Calu3 (cell line): ENCODE results near the gene MAP2K4. TPM values are rescaled to one million over a fixed set of nuclear protein-coding genes. Genes with fewer than 3 reads are reported as not detected.
A peak's percentile ranks its signal among the peaks of the same experiment; 100 is the strongest.

Experiments used
- BruUV-seq: library from RNA; stranded (reverse); fragments of 400-500 nt; replicated peaks from 2 replicates; lab custom pipeline; 2021; lab: Mats Ljungman, UMichigan
- CTCF ChIA-PET: fragments of 300-600 bp; sonication (Branson Sonifier 250); formaldehyde crosslinking; loops from one replicate; lab custom pipeline; 2022; ENCODE audit warnings: antibody characterized with exemption; lab: Charles Lee
- DNase-seq: peaks from one replicate; pipeline ENCODE4 v3.0.0; 2022
- H3K27ac Mint-ChIP-seq: one replicate; pipeline ENCODE4 v1.8.0; 2022; ENCODE audit warnings: mixed read lengths; ENCODE audit not compliant: unreplicated experiment
- H3K27me3 Mint-ChIP-seq: one replicate; pipeline ENCODE4 v1.8.0; 2022; ENCODE audit warnings: mixed read lengths; ENCODE audit not compliant: unreplicated experiment
- H3K36me3 Mint-ChIP-seq: one replicate; pipeline ENCODE4 v1.8.0; 2022; ENCODE audit warnings: mild to moderate bottlenecking, moderate library complexity, mixed read lengths; ENCODE audit not compliant: insufficient read depth, unreplicated experiment
- H3K4me1 Mint-ChIP-seq: one replicate; pipeline ENCODE4 v1.8.0; 2022; ENCODE audit warnings: mild to moderate bottlenecking, low read depth, mixed read lengths; ENCODE audit not compliant: unreplicated experiment
- H3K4me3 Mint-ChIP-seq: one replicate; pipeline ENCODE4 v1.8.0; 2022; ENCODE audit warnings: mild to moderate bottlenecking, low read depth, moderate library complexity, mixed read lengths; ENCODE audit not compliant: unreplicated experiment
- H3K9me3 Mint-ChIP-seq: one replicate; pipeline ENCODE4 v1.8.0; 2022; ENCODE audit warnings: low read depth, mixed read lengths; ENCODE audit not compliant: unreplicated experiment
- intact Hi-C: fragments of 100-400 bp; cut with micrococcal nuclease; formaldehyde crosslinking; loops from one replicate; pipeline ENCODE4 v1.10.0; 2022; ENCODE audit not compliant: unreplicated experiment
- microRNA-seq: library from miRNA; unstranded; fragments of <30 nt; microRNA quantifications from one replicate; pipeline ENCODE4 v1.2.0, GENCODE V29; 2022
- total RNA-seq: library from RNA; stranded (reverse); gene quantifications from 2 replicates; pipeline ENCODE4 v1.2.3, GENCODE V29; 2022
- TF ChIP-seq, protein P1 (sequence below): fragments of 200-600 bp; IDR thresholded peaks from one replicate; pipeline ENCODE4 v1.8.0; 2022; ENCODE audit warnings: antibody characterized with exemption; ENCODE audit not compliant: unreplicated experiment

Gene MAP2K4
- total RNA-seq, 1 experiment from 2014 or later, result 16.1 TPM

DNA sequence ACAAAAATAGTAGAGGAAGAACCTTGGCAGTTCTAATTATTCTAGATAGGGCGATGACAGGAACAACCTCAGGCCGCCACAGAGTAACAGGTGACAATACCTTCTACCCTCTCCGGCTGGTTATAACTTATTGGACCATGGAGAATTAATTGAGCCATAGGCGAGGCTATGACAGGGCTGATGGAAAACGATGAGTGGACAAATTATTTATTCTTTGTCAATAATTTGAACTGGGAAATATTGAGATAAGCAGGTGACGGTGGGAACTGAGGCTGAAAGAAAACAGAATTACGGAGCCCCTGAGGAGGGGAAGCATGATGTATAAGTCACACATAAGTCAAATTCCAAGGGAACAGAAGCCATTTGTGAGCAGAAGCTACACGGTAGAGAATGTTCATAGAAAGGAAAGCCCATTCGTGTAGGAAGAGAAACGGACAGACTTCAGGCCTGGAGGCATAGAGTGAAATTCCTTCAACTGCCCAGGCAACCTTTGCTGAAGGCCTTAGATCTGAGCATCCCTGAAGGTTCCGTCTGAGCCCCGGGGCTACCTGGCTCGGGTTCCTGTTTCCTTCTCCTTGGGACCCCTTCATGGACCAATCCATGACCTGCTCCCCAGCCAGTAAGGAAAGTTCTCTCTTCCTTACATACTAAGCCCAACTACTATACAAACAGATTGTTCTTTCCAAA is 158.1 kb downstream of the MAP2K4 start:
- no peak for DNase-seq
- CTCF ChIA-PET, result no interaction called here
- no TSS peak for BruUV-seq
- no peaks in the 10 kb centered on the region for H3K4me1 Mint-ChIP-seq
- H3K9me3 Mint-ChIP-seq, result no peaks in the 10 kb centered on the region
- intact Hi-C loops, result loop anchor here (10.0 kb wide), 1 partner anchor 56 kb away; no protein-coding TSS in a partner anchor
- no peaks in the 10 kb centered on the region for H3K27me3 Mint-ChIP-seq
- TF ChIP-seq, protein P1, sequence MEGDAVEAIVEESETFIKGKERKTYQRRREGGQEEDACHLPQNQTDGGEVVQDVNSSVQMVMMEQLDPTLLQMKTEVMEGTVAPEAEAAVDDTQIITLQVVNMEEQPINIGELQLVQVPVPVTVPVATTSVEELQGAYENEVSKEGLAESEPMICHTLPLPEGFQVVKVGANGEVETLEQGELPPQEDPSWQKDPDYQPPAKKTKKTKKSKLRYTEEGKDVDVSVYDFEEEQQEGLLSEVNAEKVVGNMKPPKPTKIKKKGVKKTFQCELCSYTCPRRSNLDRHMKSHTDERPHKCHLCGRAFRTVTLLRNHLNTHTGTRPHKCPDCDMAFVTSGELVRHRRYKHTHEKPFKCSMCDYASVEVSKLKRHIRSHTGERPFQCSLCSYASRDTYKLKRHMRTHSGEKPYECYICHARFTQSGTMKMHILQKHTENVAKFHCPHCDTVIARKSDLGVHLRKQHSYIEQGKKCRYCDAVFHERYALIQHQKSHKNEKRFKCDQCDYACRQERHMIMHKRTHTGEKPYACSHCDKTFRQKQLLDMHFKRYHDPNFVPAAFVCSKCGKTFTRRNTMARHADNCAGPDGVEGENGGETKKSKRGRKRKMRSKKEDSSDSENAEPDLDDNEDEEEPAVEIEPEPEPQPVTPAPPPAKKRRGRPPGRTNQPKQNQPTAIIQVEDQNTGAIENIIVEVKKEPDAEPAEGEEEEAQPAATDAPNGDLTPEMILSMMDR, result no peak
- peaks cover 5% of the 10 kb centered on the region for H3K36me3 Mint-ChIP-seq
- no peak overlapping the region for H3K27ac Mint-ChIP-seq
- no peak overlapping the region for H3K4me3 Mint-ChIP-seq

DNA sequence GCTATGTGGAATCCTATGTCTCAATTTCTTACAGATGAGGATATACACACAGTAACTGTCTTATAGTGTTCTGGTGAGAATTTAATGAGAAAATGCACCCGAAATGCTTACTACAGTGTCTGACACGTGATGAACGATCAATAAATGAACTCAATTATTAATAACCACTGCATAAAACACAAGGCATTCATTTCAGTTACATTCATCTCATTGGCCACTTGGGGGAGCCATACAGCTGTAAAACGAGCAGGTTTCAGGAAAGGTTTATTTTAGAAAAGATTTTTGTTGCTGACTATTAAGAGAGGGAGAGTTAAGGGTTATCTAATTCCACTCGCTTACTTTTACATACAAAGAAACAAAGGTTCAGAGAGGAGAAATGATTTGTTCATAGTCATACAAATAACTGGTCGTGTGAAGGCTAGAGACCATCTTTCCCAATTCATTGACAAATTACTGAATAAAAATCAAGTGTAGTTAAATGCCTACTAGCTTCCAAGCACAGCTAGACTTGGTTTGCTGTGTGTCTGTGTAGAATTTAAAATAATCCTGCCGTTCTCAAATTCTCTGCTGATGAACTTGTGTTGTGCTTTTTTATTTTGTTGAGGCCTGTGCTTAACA is 160.1 kb downstream of the MAP2K4 start:
- Mint-ChIP-seq H3K4me1 (no peaks in the 10 kb centered on the region), H3K36me3 (peaks cover 5% of the 10 kb centered on the region), H3K27ac (no peak overlapping the region), H3K9me3 (no peaks in the 10 kb centered on the region), H3K27me3 (no peaks in the 10 kb centered on the region), H3K4me3 (no peak overlapping the region)
- CTCF ChIA-PET, result no interaction called here
- intact Hi-C loops, result loop anchor here (1.0 to 5.0 kb wide), 5 partner anchors 76 to 851 kb away; no protein-coding TSS in a partner anchor
- peak; percentile 50 for DNase-seq
- TF ChIP-seq, protein P1, result peak; percentile 68
- no TSS peak for BruUV-seq

DNA sequence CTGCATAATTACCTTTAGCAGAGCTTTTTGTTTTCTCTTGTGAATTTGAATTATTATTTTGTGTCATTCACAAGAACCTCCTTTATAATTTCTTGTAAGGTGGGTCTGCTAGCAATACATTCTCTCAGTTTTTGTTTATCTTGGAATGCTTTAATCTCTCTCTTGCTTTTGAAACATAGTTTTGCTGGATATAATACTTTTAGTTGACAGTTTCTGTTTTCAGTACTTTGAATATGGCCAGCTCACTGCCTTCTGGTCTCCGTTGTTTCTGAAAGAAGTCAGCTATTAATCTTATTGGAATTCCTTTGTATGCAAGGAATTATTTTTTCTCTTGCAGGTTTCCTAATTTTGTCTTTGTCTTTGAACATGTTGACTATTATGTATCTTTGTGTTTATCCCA is 167.0 kb downstream of the MAP2K4 start:
- Mint-ChIP-seq H3K27me3 (no peaks in the 10 kb centered on the region), H3K27ac (no peak overlapping the region), H3K4me3 (no peak overlapping the region), H3K9me3 (peaks cover 15% of the 10 kb centered on the region), H3K36me3 (no peaks in the 10 kb centered on the region), H3K4me1 (no peaks in the 10 kb centered on the region)
- intact Hi-C loops, result no loop called here
- no peak for DNase-seq
- BruUV-seq, result no TSS peak
- TF ChIP-seq, protein P1, result no peak
- CTCF ChIA-PET, result no interaction called here

DNA sequence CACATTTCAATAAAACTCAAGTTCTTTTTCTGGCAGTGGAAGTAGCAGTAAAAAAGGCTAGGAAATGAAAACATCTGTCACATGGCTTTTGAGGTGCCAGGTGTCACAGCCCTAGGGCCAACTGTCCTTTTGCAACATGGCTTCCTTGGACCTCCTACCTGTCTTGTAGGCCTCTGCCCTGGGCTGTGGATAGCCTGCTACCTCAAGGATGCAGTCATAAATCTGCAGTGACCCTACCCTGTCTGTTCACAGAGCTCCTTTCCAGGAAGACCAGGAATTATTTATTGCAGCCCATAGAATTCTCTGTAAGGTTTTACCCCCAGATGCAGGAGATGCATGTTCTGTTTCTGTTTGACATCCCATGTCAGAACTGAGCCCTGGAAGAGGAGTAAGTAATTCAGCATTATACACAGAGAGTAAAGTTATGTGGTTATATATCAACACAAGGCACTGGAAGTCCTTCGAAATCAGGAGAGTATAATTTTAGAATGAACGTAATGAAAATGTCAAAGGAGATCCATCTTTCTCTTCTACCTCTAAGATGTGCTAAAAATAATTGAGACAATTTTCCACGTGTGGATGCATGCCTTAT is 172.6 kb downstream of the MAP2K4 start:
- intact Hi-C loops, result no loop called here
- Mint-ChIP-seq H3K9me3 (peaks cover 13% of the 10 kb centered on the region), H3K36me3 (no peaks in the 10 kb centered on the region), H3K27me3 (no peaks in the 10 kb centered on the region), H3K4me3 (no peak overlapping the region), H3K27ac (no peak overlapping the region), H3K4me1 (no peaks in the 10 kb centered on the region)
- BruUV-seq, result no TSS peak
- CTCF ChIA-PET, result no interaction called here
- no peak for DNase-seq
- TF ChIP-seq, protein P1, result no peak

Small RNAs within 50 kb of the gene (microRNA-seq; reads per million reads assigned to microRNA genes)
- gene MIR744, result 4,010 reads per million, percentile 91 among the genes with 10 or more reads in this experiment

Other genes with a start within 250 kb of the MAP2K4 start
- 4.1 and 4.2 TPM in 2 replicates for gene ZNF18, start 23.4 kb upstream of the MAP2K4 start, total RNA-seq